Suprapubic skin (tissue), 4 donors: ENCODE data around the gene P3H1. TPM values are rescaled to one million over a fixed set of nuclear protein-coding genes. Genes with fewer than 3 reads are reported as not detected.
"Not testable (repeated sequence)": the region's sequence is repeated elsewhere in the genome, so short reads cannot be mapped to it uniquely, and the experiment has no call there.

ENCODE experiments used
- DNase-seq, 2 donors: peaks; one replicate each; pipeline ENCODE4 v3.0.0-alpha.2; 2019; ENCODE audit warnings: low spot score in 2 of 2
- H3K27ac ChIP-seq: fragments of 200-600 bp; sonication (generic); one replicate; pipeline ENCODE4 v1.5.1; 2019
- H3K27me3 ChIP-seq: fragments of 200-600 bp; sonication (generic); one replicate; pipeline ENCODE4 v1.5.1; 2019
- H3K36me3 ChIP-seq: fragments of 200-600 bp; sonication (generic); one replicate; pipeline ENCODE4 v1.5.1; 2019
- H3K4me1 ChIP-seq: fragments of 200-600 bp; sonication (generic); one replicate; pipeline ENCODE4 v1.5.1; 2019
- H3K4me3 ChIP-seq: fragments of 200-600 bp; sonication (generic); one replicate; pipeline ENCODE4 v1.5.1; 2019; ENCODE audit warnings: mild to moderate bottlenecking
- H3K9me3 ChIP-seq: fragments of 200-600 bp; sonication (generic); one replicate; pipeline ENCODE4 v1.5.1; 2019
- EP300 ChIP-seq: sonication (generic); formaldehyde crosslinking; IDR thresholded peaks from one replicate; pipeline ENCODE4 v1.6.1; 2017; ENCODE audit warnings: antibody characterized with exemption
- POLR2A ChIP-seq, 2 donors: fragments of 450-650 bp; IDR thresholded peaks; one replicate each; pipeline ENCODE4 v1.6.1; 2017; ENCODE audit warnings: antibody characterized with exemption in 2 of 2, mild to moderate bottlenecking in 2 of 2, moderate library complexity in 2 of 2
- POLR2AphosphoS5 ChIP-seq, 3 donors: sonication (generic); formaldehyde crosslinking; IDR thresholded peaks; one replicate each; pipeline ENCODE4 v1.6.1; 2017; ENCODE audit warnings: antibody characterized with exemption in 3 of 3
- WGBS: methylation state at CpG from one replicate; pipeline ENCODE4 v1.1.5; 2018; 5-methylcytosine and 5-hydroxymethylcytosine counted together
- total RNA-seq, 4 donors: library from RNA; depleted of rRNA; stranded (reverse); fragments of >200 nt; gene quantifications; one replicate each; pipeline ENCODE4 v1.1.0, GENCODE V29; 2016
- TF ChIP-seq, protein P1 (sequence below), 2 donors: fragments of 200-600 bp in 1 of 2; fragments of 450-650 bp in 1 of 2; sonication (generic) in 1 of 2; IDR thresholded peaks; one replicate each; pipeline ENCODE4 v1.5.1; 2016 to 2019; ENCODE audit warnings: antibody characterized with exemption in 2 of 2, mild to moderate bottlenecking in 1 of 2, moderate library complexity in 1 of 2

P3H1 gene
- total RNA-seq, 4 donors from 2014 or later = 12.5 to 19.8 (median 16.1) TPM

DNA sequence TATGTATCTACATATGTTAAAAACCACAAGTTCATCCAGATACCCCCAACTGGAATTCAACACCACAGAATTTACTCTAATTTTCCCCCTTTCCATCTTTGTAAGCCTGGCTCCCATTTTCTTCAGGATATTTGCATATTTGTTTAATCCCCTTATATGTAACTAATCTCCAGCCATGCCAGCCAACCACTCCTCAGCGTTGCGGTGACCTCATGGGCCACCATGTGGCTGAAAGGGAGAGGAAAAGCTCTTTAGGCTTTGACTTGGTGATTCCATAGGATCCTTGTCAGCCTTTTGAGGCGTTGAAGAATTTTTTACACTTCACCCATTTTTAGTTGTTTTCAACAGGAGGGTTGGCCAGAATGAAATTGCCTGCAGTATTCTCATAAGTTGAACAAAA lies 36.8 kb downstream of the P3H1 start:
- DNase-seq = peak in 1 of 2 donors; percentile 17
- no peak overlapping the region for H3K27ac ChIP-seq
- no peaks in the 10 kb centered on the region for H3K36me3 ChIP-seq
- H3K27me3 ChIP-seq = no peaks in the 10 kb centered on the region
- no peaks in the 10 kb centered on the region for H3K9me3 ChIP-seq
- TF ChIP-seq, protein P1, sequence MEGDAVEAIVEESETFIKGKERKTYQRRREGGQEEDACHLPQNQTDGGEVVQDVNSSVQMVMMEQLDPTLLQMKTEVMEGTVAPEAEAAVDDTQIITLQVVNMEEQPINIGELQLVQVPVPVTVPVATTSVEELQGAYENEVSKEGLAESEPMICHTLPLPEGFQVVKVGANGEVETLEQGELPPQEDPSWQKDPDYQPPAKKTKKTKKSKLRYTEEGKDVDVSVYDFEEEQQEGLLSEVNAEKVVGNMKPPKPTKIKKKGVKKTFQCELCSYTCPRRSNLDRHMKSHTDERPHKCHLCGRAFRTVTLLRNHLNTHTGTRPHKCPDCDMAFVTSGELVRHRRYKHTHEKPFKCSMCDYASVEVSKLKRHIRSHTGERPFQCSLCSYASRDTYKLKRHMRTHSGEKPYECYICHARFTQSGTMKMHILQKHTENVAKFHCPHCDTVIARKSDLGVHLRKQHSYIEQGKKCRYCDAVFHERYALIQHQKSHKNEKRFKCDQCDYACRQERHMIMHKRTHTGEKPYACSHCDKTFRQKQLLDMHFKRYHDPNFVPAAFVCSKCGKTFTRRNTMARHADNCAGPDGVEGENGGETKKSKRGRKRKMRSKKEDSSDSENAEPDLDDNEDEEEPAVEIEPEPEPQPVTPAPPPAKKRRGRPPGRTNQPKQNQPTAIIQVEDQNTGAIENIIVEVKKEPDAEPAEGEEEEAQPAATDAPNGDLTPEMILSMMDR (IDR thresholded peaks at IDR 0.05) = no peak
- TF ChIP-seq POLR2AphosphoS5 (IDR thresholded peaks at IDR 0.05) (no peak), EP300 (no peak), POLR2A (IDR thresholded peaks at IDR 0.05) (no peak)
- 86% methylated on average over 3 of the region's 3 CpGs for WGBS
- H3K4me1 ChIP-seq = peaks cover 7% of the 10 kb centered on the region
- no peak overlapping the region for H3K4me3 ChIP-seq

DNA sequence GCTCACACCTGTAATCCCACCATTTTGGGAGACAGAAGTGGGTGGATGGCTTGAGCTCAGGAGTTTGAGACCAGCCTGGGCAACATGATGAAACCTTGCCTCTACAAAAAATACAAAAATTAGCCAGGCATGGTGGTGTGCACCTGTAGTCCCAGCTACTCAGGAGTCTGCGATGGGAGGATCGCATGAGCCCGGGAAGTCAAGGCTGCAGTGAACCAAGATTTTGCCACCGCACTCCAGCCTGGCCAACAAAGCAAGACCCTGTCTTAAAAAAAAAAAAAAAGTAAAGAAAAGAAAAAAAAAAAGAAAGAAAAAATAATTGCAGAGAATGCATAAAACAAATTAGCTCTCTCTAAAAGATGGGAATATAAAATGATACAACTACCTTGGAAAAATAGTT lies 41.0 kb downstream of the P3H1 start:
- WGBS = 97% methylated on average over 4 of the region's 4 CpGs

DNA sequence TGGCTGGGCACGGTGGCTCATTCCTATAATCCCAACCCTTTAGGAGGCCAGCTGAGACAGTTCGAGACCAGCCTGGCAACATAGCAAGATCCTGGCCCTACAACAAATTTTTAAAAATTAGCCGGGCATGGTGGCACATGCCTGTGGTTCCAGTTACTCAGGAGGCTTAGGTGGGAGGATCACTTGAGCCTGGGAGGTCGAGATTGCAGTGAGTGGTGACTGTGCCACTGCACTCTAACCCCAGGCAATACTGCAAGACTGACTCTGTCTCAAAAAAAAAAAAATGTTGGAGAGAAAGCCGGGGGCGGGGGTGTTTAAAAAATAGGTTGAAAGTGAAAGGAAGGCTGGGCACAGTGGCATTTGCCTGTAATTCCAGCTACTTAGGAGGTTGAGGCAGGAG lies 43.3 kb downstream of the P3H1 start:
- Histone ChIP-seq H3K4me1 (no peaks in the 10 kb centered on the region), H3K36me3 (no peaks in the 10 kb centered on the region), H3K9me3 (no peaks in the 10 kb centered on the region), H3K27me3 (no peaks in the 10 kb centered on the region), H3K4me3 (no peak overlapping the region), H3K27ac (no peak overlapping the region)
- DNase-seq = peak in 1 of 2 donors; percentile 28
- 50% methylated on average over 6 of the region's 6 CpGs for WGBS
- TF ChIP-seq POLR2AphosphoS5 (IDR thresholded peaks at IDR 0.05) (no peak), EP300 (no peak), POLR2A (IDR thresholded peaks at IDR 0.05) (no peak)
- TF ChIP-seq, protein P1 (IDR thresholded peaks at IDR 0.05) = no peak

More for the DNA sequence above, 41.0 kb downstream of the P3H1 start:
- H3K27me3 ChIP-seq, H3K27ac ChIP-seq, H3K36me3 ChIP-seq, H3K4me3 ChIP-seq, H3K9me3 ChIP-seq, H3K4me1 ChIP-seq: not testable (repeated sequence)
- DNase-seq = peak in 1 of 2 donors; percentile 20

DNA sequence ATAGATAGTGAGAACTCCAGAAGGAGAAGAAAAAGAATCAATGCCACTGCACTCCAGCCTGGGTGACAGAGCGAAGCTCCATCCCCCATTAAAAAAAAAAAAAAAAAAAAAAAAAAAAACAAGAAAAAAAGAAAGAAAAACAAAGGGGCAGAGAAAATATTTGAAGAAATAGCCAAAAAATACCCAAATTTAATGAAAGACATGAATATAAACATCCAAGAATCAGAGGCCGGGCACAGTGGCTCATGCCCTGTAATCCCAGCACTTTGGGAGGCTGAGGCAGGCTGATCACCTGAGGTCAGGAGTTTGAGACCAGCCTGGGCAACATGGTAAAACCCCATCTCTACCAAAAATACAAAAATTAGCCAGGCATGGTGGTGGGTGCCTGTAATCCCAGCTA lies 44.4 kb downstream of the P3H1 start:
- not testable (repeated sequence) for H3K36me3 ChIP-seq, H3K9me3 ChIP-seq, DNase-seq, H3K4me3 ChIP-seq, H3K4me1 ChIP-seq, H3K27ac ChIP-seq, H3K27me3 ChIP-seq
- 96% methylated on average over 2 of the region's 2 CpGs for WGBS

DNA sequence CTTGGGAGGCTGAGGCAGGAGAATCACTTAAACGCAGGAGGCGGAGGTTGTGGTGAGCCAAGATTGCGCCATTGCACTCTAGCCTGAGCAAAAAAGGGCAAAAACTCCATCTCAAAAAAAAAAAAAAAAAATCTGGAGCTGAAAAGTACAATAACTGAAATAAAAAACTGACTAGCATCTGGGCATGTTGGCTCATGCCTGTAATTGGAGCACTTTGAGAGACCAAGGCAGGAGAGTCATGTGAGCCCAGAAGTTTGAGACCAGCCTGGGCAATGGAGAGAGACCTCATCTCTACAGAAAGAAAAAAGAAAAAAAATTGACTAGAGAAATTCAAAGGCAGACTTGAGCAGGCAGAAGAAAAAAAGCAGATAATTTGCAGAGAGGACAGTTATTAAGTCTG lies 44.9 kb downstream of the P3H1 start:
- Histone ChIP-seq H3K36me3 (no peaks in the 10 kb centered on the region), H3K4me3 (no peak overlapping the region), H3K4me1 (no peaks in the 10 kb centered on the region), H3K27ac (no peak overlapping the region), H3K9me3 (no peaks in the 10 kb centered on the region), H3K27me3 (no peaks in the 10 kb centered on the region)
- DNase-seq = peak in 1 of 2 donors; percentile 6
- WGBS = 89% methylated on average over 3 of the region's 3 CpGs
- TF ChIP-seq EP300 (no peak), POLR2A (IDR thresholded peaks at IDR 0.05) (no peak), POLR2AphosphoS5 (IDR thresholded peaks at IDR 0.05) (no peak)
- TF ChIP-seq, protein P1 (IDR thresholded peaks at IDR 0.05) = no peak

DNA sequence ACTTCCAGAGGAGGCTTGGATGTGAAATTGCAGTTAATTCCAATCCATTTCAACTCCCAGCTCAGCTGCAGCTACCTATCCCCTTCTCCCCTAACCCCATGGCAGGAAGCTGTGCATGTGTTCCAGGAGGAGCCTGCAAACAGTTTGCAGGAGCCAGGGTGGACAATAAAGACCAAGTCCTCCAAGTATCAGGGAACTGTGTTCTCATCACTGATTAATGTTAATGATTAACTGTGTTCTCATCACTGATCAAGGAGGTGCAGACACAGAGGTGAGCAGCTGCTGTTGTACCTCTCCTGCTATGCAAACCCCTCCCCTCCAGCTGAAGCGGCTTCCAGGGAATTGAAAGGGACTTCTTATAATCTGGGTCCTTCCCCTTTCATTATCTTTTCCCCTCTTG lies 46.0 kb downstream of the P3H1 start:
- Histone ChIP-seq H3K36me3 (no peaks in the 10 kb centered on the region), H3K27ac (no peak overlapping the region), H3K4me1 (no peaks in the 10 kb centered on the region), H3K9me3 (no peaks in the 10 kb centered on the region), H3K27me3 (no peaks in the 10 kb centered on the region), H3K4me3 (no peak overlapping the region)
- no peak for DNase-seq
- WGBS = 94% methylated on average over 1 of the region's 1 CpG
- TF ChIP-seq POLR2A (IDR thresholded peaks at IDR 0.05) (no peak), EP300 (no peak), POLR2AphosphoS5 (IDR thresholded peaks at IDR 0.05) (no peak)
- TF ChIP-seq, protein P1 (IDR thresholded peaks at IDR 0.05) = no peak

DNA sequence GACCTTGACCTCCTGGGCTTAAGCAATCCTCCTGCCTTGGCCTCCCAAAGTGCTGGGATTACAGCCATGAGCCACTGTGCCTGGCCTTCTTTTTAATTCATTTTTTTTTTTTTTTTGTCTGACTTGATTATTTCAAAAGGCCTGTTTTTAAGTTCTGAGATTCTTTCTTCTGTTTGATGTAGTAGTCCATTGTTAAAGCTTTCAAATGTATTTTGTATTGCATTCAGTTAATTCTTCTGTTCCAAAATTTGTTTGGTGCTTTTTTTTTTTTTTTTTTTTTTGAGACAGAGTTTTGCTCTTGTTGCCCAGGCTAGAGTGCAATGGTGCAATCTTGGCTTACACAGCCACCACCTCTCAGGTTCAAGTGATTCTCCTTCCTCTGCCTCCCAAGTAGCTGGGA lies 52.4 kb downstream of the P3H1 start:
- H3K4me1 ChIP-seq, DNase-seq, H3K9me3 ChIP-seq, H3K4me3 ChIP-seq, H3K27ac ChIP-seq, H3K27me3 ChIP-seq: not testable (repeated sequence)
- peaks cover 13% of the 10 kb centered on the region for H3K36me3 ChIP-seq
